Neuronal stem cell (in vitro differentiated cells): ENCODE results near the gene SDHAF1.

Source experiments
- DNase-seq: peaks from one replicate; pipeline ENCODE4 v3.0.0-alpha.2; 2013; ENCODE audit warnings: low spot score
- H2AFZ ChIP-seq: one replicate; pipeline ENCODE4 v1.6.1; 2013; ENCODE audit warnings: mild to moderate bottlenecking, low read length, inconsistent platforms
- H2AK5ac ChIP-seq: 2 replicates; pipeline ENCODE4 v1.6.1; 2013; ENCODE audit warnings: low read depth, mild to moderate bottlenecking, inconsistent platforms, low read length, moderate library complexity, mixed read lengths
- H2BK120ac ChIP-seq: 2 replicates; pipeline ENCODE4 v1.6.1; 2013; ENCODE audit warnings: low read depth, mild to moderate bottlenecking, inconsistent platforms, low read length, moderate library complexity, mixed read lengths
- H2BK12ac ChIP-seq: one replicate; pipeline ENCODE4 v1.6.1; 2013; ENCODE audit warnings: low read length, inconsistent platforms
- H2BK15ac ChIP-seq: 2 replicates; pipeline ENCODE4 v1.6.1; 2013; ENCODE audit warnings: mild to moderate bottlenecking, low read length, inconsistent platforms, mixed read lengths
- H2BK5ac ChIP-seq: one replicate; pipeline ENCODE4 v1.6.1; 2013; ENCODE audit warnings: inconsistent platforms, mild to moderate bottlenecking, low read length, moderate library complexity
- H3K14ac ChIP-seq: one replicate; pipeline ENCODE4 v1.6.1; 2013; ENCODE audit warnings: low read length, inconsistent platforms
- H3K18ac ChIP-seq: 2 replicates; pipeline ENCODE4 v1.6.1; 2013; ENCODE audit warnings: low read length, inconsistent platforms
- H3K23ac ChIP-seq: 2 replicates; pipeline ENCODE4 v1.6.1; 2013; ENCODE audit warnings: low read depth, mild to moderate bottlenecking, mixed read lengths, low read length, inconsistent platforms; ENCODE audit not compliant: poor library complexity
- H3K27ac ChIP-seq: replicated peaks from 3 replicates; pipeline ENCODE4 v1.5.1; 2013; ENCODE audit warnings: low read length, inconsistent platforms
- H3K27me3 ChIP-seq, 3 experiments: 2 replicates each; pipeline ENCODE4 v1.6.1; 2013; ENCODE audit warnings: low read length in 3 of 3, mild to moderate bottlenecking in 2 of 3, inconsistent platforms in 1 of 3, low read depth in 1 of 3, mixed read lengths in 1 of 3, moderate library complexity in 1 of 3; ENCODE audit not compliant: control insufficient read depth in 3 of 3, insufficient read depth in 3 of 3
- H3K36me3 ChIP-seq, 2 donors: replicated peaks in 1 of 2; 2 replicates each; pipeline ENCODE4 v1.6.1; 2013; ENCODE audit warnings: low read length in 2 of 2; ENCODE audit not compliant: control insufficient read depth in 2 of 2, insufficient read depth in 2 of 2
- H3K4ac ChIP-seq: 2 replicates; pipeline ENCODE4 v1.6.1; 2013; ENCODE audit warnings: inconsistent platforms, mild to moderate bottlenecking, low read length, moderate library complexity
- H3K4me1 ChIP-seq, 2 donors: 1 replicate in 1 of 2; 2 replicates in 1 of 2; pipeline ENCODE4 v1.6.1; 2013; ENCODE audit warnings: low read length in 2 of 2, low read depth in 1 of 2; ENCODE audit not compliant: control insufficient read depth in 2 of 2, insufficient read depth in 1 of 2
- H3K4me2 ChIP-seq: one replicate; pipeline ENCODE4 v1.6.1; 2013; ENCODE audit warnings: mild to moderate bottlenecking, low read length, inconsistent platforms; ENCODE audit not compliant: insufficient read depth, poor library complexity, severe bottlenecking
- H3K4me3 ChIP-seq, 2 donors: 2 replicates each; pipeline ENCODE4 v1.5.1; 2013; ENCODE audit warnings: low read length in 2 of 2, mild to moderate bottlenecking in 2 of 2, inconsistent platforms in 1 of 2, moderate library complexity in 1 of 2
- H3K79me1 ChIP-seq: one replicate; pipeline ENCODE4 v1.6.1; 2013; ENCODE audit warnings: low read depth, mild to moderate bottlenecking, inconsistent platforms, low read length, moderate library complexity
- H3K9ac ChIP-seq: one replicate; pipeline ENCODE4 v1.6.1; 2013; ENCODE audit warnings: mild to moderate bottlenecking, low read depth, low read length, inconsistent platforms; ENCODE audit not compliant: poor library complexity
- H3K9me3 ChIP-seq, 2 donors: replicated peaks in 1 of 2; 2 replicates each; pipeline versions ENCODE3 to v1.6.1; 2013; ENCODE audit warnings: low read length in 2 of 2, mild to moderate bottlenecking in 2 of 2, inconsistent platforms in 1 of 2, low read depth in 1 of 2, mixed read lengths in 1 of 2, moderate library complexity in 1 of 2; ENCODE audit not compliant: control insufficient read depth in 2 of 2, insufficient read depth in 1 of 2
- H4K8ac ChIP-seq: one replicate; pipeline ENCODE4 v1.6.1; 2013; ENCODE audit warnings: low read depth, mild to moderate bottlenecking, inconsistent platforms, low read length, moderate library complexity
- H4K91ac ChIP-seq: one replicate; pipeline ENCODE4 v1.6.1; 2013; ENCODE audit warnings: low read length, low read depth, mild to moderate bottlenecking, inconsistent platforms; ENCODE audit not compliant: poor library complexity
- WGBS, 2 donors: extraction: QIAGEN DNeasy Blood & Tissue Kit; methylation state at CpG; one replicate each; pipeline ENCODE4 v1.1.7; 2013; ENCODE audit warnings: missing lambda C conversion rate in 2 of 2, mixed read lengths in 1 of 2; ENCODE audit not compliant: insufficient read length in 2 of 2, insufficient replicate concordance in 1 of 2; ENCODE audit errors: extremely low coverage in 2 of 2; 5-methylcytosine and 5-hydroxymethylcytosine counted together

The SDHAF1 gene

GRCh38 chr19:35986664-35987570, 8.1 kb upstream of the SDHAF1 start:
- peaks cover 0 to 8% of the 10 kb centered on the region in 2 donors for H3K4me1 ChIP-seq
- no peak for DNase-seq
- WGBS, 2 donors: no CpG with 5 or more reads among the region's 54 CpGs
- H3K4me2 ChIP-seq: peak overlapping the region; percentile 78
- no peaks in the 10 kb centered on the region for H3K36me3 ChIP-seq
- no peak overlapping the region for H2BK15ac ChIP-seq
- H3K9me3 ChIP-seq: peaks cover 0 to 2% of the 10 kb centered on the region in 2 donors
- peak overlapping the region; percentile 90 for H2AFZ ChIP-seq
- H3K18ac ChIP-seq: peak overlapping the region; percentile 60
- H2BK5ac ChIP-seq: no peak overlapping the region
- H3K4ac ChIP-seq: no peak overlapping the region
- H2BK120ac ChIP-seq: no peak overlapping the region
- no peak overlapping the region for H4K8ac ChIP-seq
- H3K27ac ChIP-seq: no peak overlapping the region
- no peak overlapping the region for H2BK12ac ChIP-seq
- no peak overlapping the region for H4K91ac ChIP-seq
- H3K9ac ChIP-seq: peak overlapping the region; percentile 16
- H3K27me3 ChIP-seq: peaks cover 0 to 56% (median 21%) of the 10 kb centered on the region in 3 experiments
- H3K14ac ChIP-seq: no peak overlapping the region
- peak overlapping the region; percentile 4 for H2AK5ac ChIP-seq
- H3K4me3 ChIP-seq: peak overlapping the region; percentile 13 to 72
- no peaks in the 10 kb centered on the region for H3K79me1 ChIP-seq
- no peak overlapping the region for H3K23ac ChIP-seq

GRCh38 chr19:35987571-35987896, 7.5 kb upstream of the SDHAF1 start:
- peaks cover 0 to 8% of the 10 kb centered on the region in 2 donors for H3K4me1 ChIP-seq
- no peak overlapping the region for H3K4me3 ChIP-seq
- no peaks in the 10 kb centered on the region for H3K36me3 ChIP-seq
- no peak overlapping the region for H3K9ac ChIP-seq
- peaks cover 0 to 56% (median 19%) of the 10 kb centered on the region in 3 experiments for H3K27me3 ChIP-seq
- no peak for DNase-seq
- H4K91ac ChIP-seq: no peak overlapping the region
- H3K4me2 ChIP-seq: peak overlapping the region; percentile 78
- H2BK5ac ChIP-seq: no peak overlapping the region
- no peak overlapping the region for H2BK120ac ChIP-seq
- H2AK5ac ChIP-seq: no peak overlapping the region
- peaks cover 0 to 2% of the 10 kb centered on the region in 2 donors for H3K9me3 ChIP-seq
- H3K14ac ChIP-seq: no peak overlapping the region
- H2BK15ac ChIP-seq: no peak overlapping the region
- no peaks in the 10 kb centered on the region for H3K79me1 ChIP-seq
- H3K27ac ChIP-seq: no peak overlapping the region
- H3K23ac ChIP-seq: no peak overlapping the region
- peak overlapping the region; percentile 90 for H2AFZ ChIP-seq
- H4K8ac ChIP-seq: no peak overlapping the region
- no peak overlapping the region for H2BK12ac ChIP-seq
- no peak overlapping the region for H3K18ac ChIP-seq
- no peak overlapping the region for H3K4ac ChIP-seq
- no CpG with 5 or more reads among the region's 8 CpGs for WGBS, 2 donors

- Histone ChIP-seq H2BK5ac (no peak overlapping the region), H3K23ac (no peak overlapping the region), H2BK15ac (no peak overlapping the region), H3K4ac (no peak overlapping the region), H2BK12ac (no peak overlapping the region), H3K4me2 (no peak overlapping the region), H3K79me1 (no peaks in the 10 kb centered on the region), H3K9me3 (peaks cover 0 to 2% of the 10 kb centered on the region in 2 donors), H3K4me1 (peaks cover 6 to 7% of the 10 kb centered on the region in 2 donors), H4K91ac (no peak overlapping the region), H2BK120ac (no peak overlapping the region), H3K9ac (no peak overlapping the region), H2AFZ (no peak overlapping the region), H3K4me3 (no peak overlapping the region), H3K27me3 (peaks cover 0 to 51% (median 16%) of the 10 kb centered on the region in 3 experiments), H3K18ac (no peak overlapping the region), H3K14ac (no peak overlapping the region), H3K27ac (no peak overlapping the region), H4K8ac (no peak overlapping the region), H2AK5ac (no peak overlapping the region), H3K36me3 (no peaks in the 10 kb centered on the region)
- WGBS, 2 donors: no CpG with 5 or more reads among the region's 3 CpGs
- no peak for DNase-seq
Measured at GRCh38 chr19:35988824-35989223, 6.2 kb upstream of the SDHAF1 start.

GRCh38 chr19:35990156-35990555, 4.8 kb upstream of the SDHAF1 start:
- Histone ChIP-seq H3K9ac (no peak overlapping the region), H3K9me3 (peaks cover 0 to 2% of the 10 kb centered on the region in 2 donors), H3K27me3 (peaks cover 0 to 47% (median 16%) of the 10 kb centered on the region in 3 experiments), H3K79me1 (no peaks in the 10 kb centered on the region), H4K91ac (no peak overlapping the region), H2BK120ac (no peak overlapping the region), H3K4me2 (no peak overlapping the region), H2BK15ac (no peak overlapping the region), H2AK5ac (no peak overlapping the region), H3K18ac (no peak overlapping the region), H3K23ac (no peak overlapping the region), H2BK12ac (no peak overlapping the region), H3K14ac (no peak overlapping the region), H4K8ac (no peak overlapping the region), H2BK5ac (no peak overlapping the region), H3K4me3 (no peak overlapping the region), H3K4ac (no peak overlapping the region), H3K27ac (no peak overlapping the region), H3K36me3 (no peaks in the 10 kb centered on the region), H2AFZ (no peak overlapping the region), H3K4me1 (peaks cover 7% of the 10 kb centered on the region in 2 donors)
- no peak for DNase-seq
- no CpG with 5 or more reads among the region's 4 CpGs for WGBS, 2 donors
